Spleen (tissue), 11 donors: ENCODE results near the gene PAX1. TPM values are rescaled to one million over a fixed set of nuclear protein-coding genes. Genes with fewer than 3 reads are reported as not detected.

Experiments
- DNase-seq: peaks from one replicate; pipeline ENCODE4 v3.0.0-alpha.2; 2020
- H3K27ac ChIP-seq, 8 donors: fragments of 200-600 bp; sonication (generic) in 7 of 8; 1 replicate in 4 of 8; 2 replicates in 4 of 8; pipeline versions ENCODE4 v1.5.0 to v1.8.0; 2016 to 2021; ENCODE audit warnings: inconsistent platforms in 4 of 8, mild to moderate bottlenecking in 4 of 8, moderate library complexity in 1 of 8
- H3K27me3 ChIP-seq, 7 donors: fragments of 200-600 bp; sonication (generic) in 6 of 7; replicated peaks in 1 of 7; 1 replicate in 4 of 7; 2 replicates in 3 of 7; pipeline versions ENCODE4 v1.5.0 to v1.8.0; 2016 to 2021; ENCODE audit warnings: inconsistent platforms in 3 of 7, mild to moderate bottlenecking in 1 of 7
- H3K36me3 ChIP-seq, 6 donors: fragments of 200-600 bp; sonication (generic) in 5 of 6; 1 replicate in 4 of 6; 2 replicates in 2 of 6; pipeline versions ENCODE4 v1.5.0 to v1.8.0; 2016 to 2021; ENCODE audit warnings: inconsistent platforms in 2 of 6
- H3K4me1 ChIP-seq, 6 donors: fragments of 200-600 bp; sonication (generic) in 5 of 6; 1 replicate in 3 of 6; 2 replicates in 3 of 6; pipeline versions ENCODE4 v1.5.0 to v1.8.0; 2016 to 2021; ENCODE audit warnings: inconsistent platforms in 3 of 6
- H3K4me3 ChIP-seq, 8 donors: fragments of 200-600 bp; sonication (generic) in 7 of 8; 1 replicate in 4 of 8; 2 replicates in 4 of 8; pipeline versions ENCODE4 v1.5.0 to v1.8.0; 2016 to 2021; ENCODE audit warnings: inconsistent platforms in 4 of 8, mild to moderate bottlenecking in 4 of 8, moderate library complexity in 2 of 8
- H3K9me3 ChIP-seq, 8 donors: fragments of 200-600 bp; sonication (generic) in 7 of 8; 1 replicate in 4 of 8; 2 replicates in 4 of 8; pipeline versions ENCODE4 v1.5.0 to v1.8.0; 2016 to 2021; ENCODE audit warnings: inconsistent platforms in 4 of 8
- POLR2A ChIP-seq, 3 donors: fragments of 450-650 bp; IDR thresholded peaks; one replicate each; pipeline ENCODE4 v1.5.1; 2017; ENCODE audit warnings: antibody characterized with exemption in 3 of 3, mild to moderate bottlenecking in 1 of 3
- POLR2AphosphoS5 ChIP-seq, 3 donors: sonication (generic); formaldehyde crosslinking; IDR thresholded peaks; one replicate each; pipeline ENCODE4 v1.5.1; 2017; ENCODE audit warnings: antibody characterized with exemption in 3 of 3
- WGBS, 5 donors: extraction: QIAGEN DNeasy Blood & Tissue Kit in 3 of 5; methylation state at CpG; one replicate each; pipeline versions ENCODE4 v1.1.5 to v1.1.7; 2013 to 2018; 5-methylcytosine and 5-hydroxymethylcytosine counted together
- intact Hi-C: fragments of 100-400 bp; cut with DNase I; formaldehyde crosslinking; loops from one replicate; pipeline ENCODE4 v1.15.0; 2023; ENCODE audit warnings: low total_unique reads
- polyA plus RNA-seq, 3 donors: library from polyadenylated mRNA; stranded (reverse); fragments of 200-250 nt; gene quantifications; one replicate each; pipeline ENCODE4 v1.2.1, GENCODE V29; 2013
- total RNA-seq, 7 donors: library from RNA; depleted of rRNA in 3 of 7; stranded (reverse); fragments of >200 nt in 3 of 7; fragmentation: NEBNext Ultra II Directional in 4 of 7; extraction: Animal tissue kit (Norgen Biotek cat#: 25700) in 4 of 7; gene quantifications; one replicate each; pipeline versions ENCODE4 v1.1.0 to v1.2.1, GENCODE V29; 2016 to 2021
- TF ChIP-seq, protein P1 (sequence below), 11 experiments: fragments of 200-600 bp in 7 of 11; fragments of 450-650 bp in 4 of 11; sonication (generic) in 4 of 11; IDR thresholded peaks in 8 of 11; conservative IDR thresholded peaks in 3 of 11; 1 replicate in 7 of 11; 2 replicates in 4 of 11; pipeline versions ENCODE4 v1.4.0 to v1.8.0; 2016 to 2021; ENCODE audit warnings: antibody characterized with exemption in 11 of 11, inconsistent platforms in 4 of 11, mild to moderate bottlenecking in 1 of 11
- donor health status: healthy with polysubstance abuse.
- donor health status: DM: no; HTN: no; CAD: no; lungs with moderate emphysema.
- donor health status: DM: no; HTN: no; CAD: no.
- donor health status: Bipolar disorder and iron deficiency.
- donor health status: healthy.
- donor health status: DM: no; HTN: no; CAD: no.
- donor health status: DM: yes; HTN: yes; CAD: no.

Gene PAX1
- total and polyA plus RNA-seq, 10 donors: not detected

DNA sequence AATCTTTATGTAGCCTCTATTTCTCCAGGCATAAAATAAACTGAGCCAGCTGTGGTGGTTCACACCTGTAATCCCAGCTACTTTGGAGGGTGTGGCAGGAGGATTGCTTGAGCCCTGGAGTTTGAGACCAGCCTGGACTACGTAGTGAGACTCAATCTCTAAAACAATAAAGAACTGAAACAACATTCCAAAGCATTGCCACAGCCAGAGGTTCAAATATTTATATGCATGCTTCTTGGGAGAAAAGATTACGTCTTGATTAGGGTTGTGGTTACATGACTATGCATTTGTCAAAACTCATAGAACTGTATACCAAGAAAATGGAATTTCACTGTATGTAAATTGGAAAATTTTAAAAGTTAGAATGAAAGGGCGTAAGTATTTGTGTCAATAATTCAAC, 27.7 kb upstream of the PAX1 start:
- H3K4me1 ChIP-seq: no peaks in the 10 kb centered on the region
- 45 to 69% (median 57%) methylated on average over 3 of the region's 3 CpGs for WGBS, 5 donors
- H3K36me3 ChIP-seq: no peaks in the 10 kb centered on the region
- no peak overlapping the region for H3K27ac ChIP-seq
- intact Hi-C loops: no loop called here
- TF ChIP-seq POLR2A (IDR thresholded peaks at IDR 0.05) (no peak), POLR2AphosphoS5 (IDR thresholded peaks at IDR 0.05) (no peak)
- TF ChIP-seq, protein P1, sequence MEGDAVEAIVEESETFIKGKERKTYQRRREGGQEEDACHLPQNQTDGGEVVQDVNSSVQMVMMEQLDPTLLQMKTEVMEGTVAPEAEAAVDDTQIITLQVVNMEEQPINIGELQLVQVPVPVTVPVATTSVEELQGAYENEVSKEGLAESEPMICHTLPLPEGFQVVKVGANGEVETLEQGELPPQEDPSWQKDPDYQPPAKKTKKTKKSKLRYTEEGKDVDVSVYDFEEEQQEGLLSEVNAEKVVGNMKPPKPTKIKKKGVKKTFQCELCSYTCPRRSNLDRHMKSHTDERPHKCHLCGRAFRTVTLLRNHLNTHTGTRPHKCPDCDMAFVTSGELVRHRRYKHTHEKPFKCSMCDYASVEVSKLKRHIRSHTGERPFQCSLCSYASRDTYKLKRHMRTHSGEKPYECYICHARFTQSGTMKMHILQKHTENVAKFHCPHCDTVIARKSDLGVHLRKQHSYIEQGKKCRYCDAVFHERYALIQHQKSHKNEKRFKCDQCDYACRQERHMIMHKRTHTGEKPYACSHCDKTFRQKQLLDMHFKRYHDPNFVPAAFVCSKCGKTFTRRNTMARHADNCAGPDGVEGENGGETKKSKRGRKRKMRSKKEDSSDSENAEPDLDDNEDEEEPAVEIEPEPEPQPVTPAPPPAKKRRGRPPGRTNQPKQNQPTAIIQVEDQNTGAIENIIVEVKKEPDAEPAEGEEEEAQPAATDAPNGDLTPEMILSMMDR (IDR thresholded peaks at IDR 0.05 in 8 of 11, conservative IDR thresholded peaks at IDR 0.05 in 3 of 11): no peak
- H3K27me3 ChIP-seq: peaks cover 0 to 8% (median 0%) of the 10 kb centered on the region in 7 donors
- peaks cover 0 to 13% (median 3%) of the 10 kb centered on the region in 8 donors for H3K9me3 ChIP-seq
- no peak overlapping the region for H3K4me3 ChIP-seq
- no peak for DNase-seq

DNA sequence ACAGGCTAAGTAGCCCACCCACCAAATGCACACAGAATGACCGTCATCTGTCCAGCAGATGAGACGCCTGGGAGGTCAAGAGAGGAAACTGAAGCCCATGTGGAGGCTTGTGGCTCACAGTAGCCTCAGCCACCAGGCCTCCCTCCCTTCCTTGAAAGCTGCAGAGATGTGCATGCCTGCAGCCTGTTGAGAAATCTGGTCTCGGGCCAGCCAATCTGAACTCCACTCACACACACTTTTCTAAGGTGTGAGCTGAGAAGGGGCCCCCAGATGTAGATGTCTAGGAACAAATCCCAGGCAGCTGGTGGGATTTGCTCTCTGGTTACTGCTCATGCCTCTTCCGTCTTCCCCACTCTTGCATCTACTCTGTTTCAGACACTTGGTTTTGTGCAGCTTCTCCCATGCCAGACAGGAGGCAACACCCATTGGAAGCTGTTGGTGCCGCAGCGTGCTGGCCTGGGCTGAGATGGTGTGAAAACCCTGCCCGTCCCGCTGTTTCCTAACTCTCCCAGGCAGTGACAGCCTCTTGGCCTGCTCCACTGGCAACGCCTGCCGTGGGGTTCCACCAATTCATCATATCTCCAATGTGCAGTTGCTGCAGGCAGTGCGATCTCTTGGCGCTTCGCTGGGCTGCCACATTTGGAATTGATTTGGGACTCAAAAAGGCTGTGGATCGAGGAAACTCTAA, 24.1 kb upstream of the PAX1 start:
- DNase-seq: peak; percentile 59
- 79 to 88% (median 83%) methylated on average over 13 to 14 of the region's 14 CpGs for WGBS, 5 donors
- no peak overlapping the region for H3K27ac ChIP-seq
- H3K4me1 ChIP-seq: no peaks in the 10 kb centered on the region
- TF ChIP-seq POLR2A (IDR thresholded peaks at IDR 0.05): no peak
- TF ChIP-seq POLR2AphosphoS5 (IDR thresholded peaks at IDR 0.05): no peak
- TF ChIP-seq, protein P1 (IDR thresholded peaks at IDR 0.05 in 8 of 11, conservative IDR thresholded peaks at IDR 0.05 in 3 of 11): no peak
- intact Hi-C loops: no loop called here
- peaks cover 0 to 8% (median 0%) of the 10 kb centered on the region in 7 donors for H3K27me3 ChIP-seq
- no peak overlapping the region for H3K4me3 ChIP-seq
- H3K36me3 ChIP-seq: no peaks in the 10 kb centered on the region
- no peaks in the 10 kb centered on the region for H3K9me3 ChIP-seq

DNA sequence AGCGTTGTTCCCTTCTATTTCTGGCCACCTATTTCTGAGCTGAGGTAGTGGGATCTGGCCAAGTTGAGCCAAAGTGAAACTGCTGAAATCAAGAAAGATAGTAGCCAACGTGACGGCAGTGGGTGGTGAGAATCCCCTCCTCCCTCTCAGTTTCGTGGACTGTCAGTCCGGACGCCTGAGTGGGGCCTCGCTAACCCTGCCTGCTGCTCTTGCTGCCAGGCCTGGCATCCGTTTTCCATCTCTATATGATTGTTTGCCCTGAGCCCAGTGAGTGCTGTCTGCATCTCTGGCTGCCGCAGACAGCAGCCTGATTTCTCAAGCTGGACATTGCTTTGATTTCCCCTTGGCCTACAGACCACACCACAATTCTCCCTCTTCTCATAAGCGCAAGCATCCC, 23.5 kb upstream of the PAX1 start:
- Histone ChIP-seq H3K27ac (no peak overlapping the region), H3K9me3 (no peaks in the 10 kb centered on the region), H3K27me3 (peaks cover 0 to 8% (median 0%) of the 10 kb centered on the region in 7 donors), H3K36me3 (no peaks in the 10 kb centered on the region), H3K4me3 (no peak overlapping the region), H3K4me1 (no peaks in the 10 kb centered on the region)
- WGBS, 5 donors: 67 to 75% (median 70%) methylated on average over 10 of the region's 10 CpGs
- TF ChIP-seq, protein P1 (IDR thresholded peaks at IDR 0.05 in 8 of 11, conservative IDR thresholded peaks at IDR 0.05 in 3 of 11): no peak
- no peak for TF ChIP-seq POLR2AphosphoS5 (IDR thresholded peaks at IDR 0.05)
- TF ChIP-seq POLR2A (IDR thresholded peaks at IDR 0.05): no peak
- intact Hi-C loops: no loop called here
- peak; percentile 61 for DNase-seq

DNA sequence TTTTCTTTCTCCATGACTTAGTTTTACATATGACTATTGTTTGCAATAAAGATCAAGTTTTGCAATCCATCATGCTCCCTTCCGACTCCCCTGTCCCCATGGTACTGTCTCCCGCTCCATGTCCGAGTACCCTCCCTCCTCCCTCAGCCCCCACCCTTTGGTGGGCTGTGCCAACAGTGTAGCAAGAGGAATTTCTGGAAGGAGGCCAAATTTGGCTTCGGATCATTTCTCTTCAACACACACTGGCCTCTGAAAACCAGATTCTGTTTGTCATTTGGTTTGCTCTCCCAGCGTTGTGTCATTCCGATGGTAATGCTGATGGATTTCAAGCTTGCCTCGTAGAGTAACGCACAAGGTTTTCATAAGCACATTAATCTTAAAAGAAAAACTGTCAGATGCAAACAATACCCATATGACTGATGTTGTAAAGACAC, 22.9 kb upstream of the PAX1 start:
- intact Hi-C loops: no loop called here
- TF ChIP-seq POLR2AphosphoS5 (IDR thresholded peaks at IDR 0.05) (no peak), POLR2A (IDR thresholded peaks at IDR 0.05) (no peak)
- TF ChIP-seq, protein P1 (IDR thresholded peaks at IDR 0.05 in 8 of 11, conservative IDR thresholded peaks at IDR 0.05 in 3 of 11): no peak
- H3K9me3 ChIP-seq: no peaks in the 10 kb centered on the region
- no peak overlapping the region for H3K27ac ChIP-seq
- H3K4me3 ChIP-seq: no peak overlapping the region
- WGBS, 5 donors: 67 to 84% (median 71%) methylated on average over 8 of the region's 8 CpGs
- H3K27me3 ChIP-seq: peaks cover 0 to 8% (median 0%) of the 10 kb centered on the region in 7 donors
- no peak for DNase-seq
- no peaks in the 10 kb centered on the region for H3K36me3 ChIP-seq
- H3K4me1 ChIP-seq: no peaks in the 10 kb centered on the region
